H9 (cell line): ENCODE results near the gene HNRNPR. TPM values are rescaled to one million over a fixed set of nuclear protein-coding genes. Genes with fewer than 3 reads are reported as not detected.

Experiments
- DNase-seq: peaks from one replicate; pipeline ENCODE4 v3.0.0-alpha.2; 2017
- H2AFZ ChIP-seq: one replicate; pipeline ENCODE4 v1.6.1; 2013; ENCODE audit warnings: mild to moderate bottlenecking, low read length, control low read depth, moderate library complexity
- H2AK5ac ChIP-seq: 2 replicates; pipeline ENCODE4 v1.6.1; 2013; ENCODE audit warnings: low read length, control low read depth, mixed read lengths; ENCODE audit not compliant: insufficient read length
- H2BK120ac ChIP-seq: one replicate; pipeline ENCODE4 v1.6.1; 2013; ENCODE audit warnings: low read depth, mild to moderate bottlenecking, low read length, control low read depth, inconsistent platforms; ENCODE audit not compliant: poor library complexity, severe bottlenecking
- H2BK12ac ChIP-seq: 2 replicates; pipeline ENCODE4 v1.6.1; 2013; ENCODE audit warnings: low read length, control low read depth, mixed read lengths, low read depth; ENCODE audit not compliant: insufficient read length
- H2BK15ac ChIP-seq: 2 replicates; pipeline ENCODE4 v1.6.1; 2013; ENCODE audit warnings: low read depth, low read length, control low read depth
- H2BK20ac ChIP-seq: one replicate; pipeline ENCODE4 v1.6.1; 2013; ENCODE audit warnings: low read depth, mild to moderate bottlenecking, low read length, control low read depth, inconsistent platforms; ENCODE audit not compliant: poor library complexity, severe bottlenecking
- H2BK5ac ChIP-seq: 2 replicates; pipeline ENCODE4 v1.6.1; 2013; ENCODE audit warnings: low read length, control low read depth, mixed read lengths; ENCODE audit not compliant: insufficient read length
- H3K14ac ChIP-seq: 2 replicates; pipeline ENCODE4 v1.6.1; 2013; ENCODE audit warnings: low read length, control low read depth; ENCODE audit not compliant: insufficient read depth
- H3K18ac ChIP-seq: 2 replicates; pipeline ENCODE4 v1.6.1; 2013; ENCODE audit warnings: low read depth, mild to moderate bottlenecking, mixed read lengths, low read length, control low read depth; ENCODE audit not compliant: insufficient read length
- H3K23ac ChIP-seq: 2 replicates; pipeline ENCODE4 v1.6.1; 2013; ENCODE audit warnings: low read length, control low read depth, mixed read lengths, low read depth; ENCODE audit not compliant: insufficient read length
- H3K23me2 ChIP-seq: 2 replicates; pipeline ENCODE4 v1.6.1; 2013; ENCODE audit warnings: low read depth, mild to moderate bottlenecking, mixed read lengths, low read length, control low read depth; ENCODE audit not compliant: insufficient read length, poor library complexity, severe bottlenecking
- H3K27ac ChIP-seq: 2 replicates; pipeline ENCODE4 v1.5.1; 2013; ENCODE audit warnings: low read length, control low read depth, mixed read lengths, low read depth; ENCODE audit not compliant: insufficient read length
- H3K27me3 ChIP-seq: 2 replicates; pipeline ENCODE4 v1.6.1; 2013; ENCODE audit warnings: low read length, control low read depth, inconsistent platforms; ENCODE audit not compliant: insufficient read depth
- H3K4ac ChIP-seq: 2 replicates; pipeline ENCODE4 v1.6.1; 2013; ENCODE audit warnings: low read depth, mild to moderate bottlenecking, control low read depth, inconsistent platforms, low read length, moderate library complexity
- H3K4me1 ChIP-seq: 2 replicates; pipeline ENCODE4 v1.6.1; 2013; ENCODE audit warnings: low read length, control low read depth, inconsistent platforms; ENCODE audit not compliant: insufficient read depth
- H3K4me2 ChIP-seq: 2 replicates; pipeline ENCODE4 v1.6.1; 2013; ENCODE audit warnings: low read length, control low read depth, mixed read lengths; ENCODE audit not compliant: insufficient read length, insufficient read depth
- H3K56ac ChIP-seq: 2 replicates; pipeline ENCODE4 v1.6.1; 2013; ENCODE audit warnings: low read depth, mild to moderate bottlenecking, mixed read lengths, low read length, control low read depth; ENCODE audit not compliant: insufficient read length
- H3K79me1 ChIP-seq: 2 replicates; pipeline ENCODE4 v1.6.1; 2013; ENCODE audit warnings: low read depth, mild to moderate bottlenecking, moderate library complexity, low read length, control low read depth, inconsistent platforms; ENCODE audit not compliant: insufficient read depth, poor library complexity, severe bottlenecking
- H3K79me2 ChIP-seq: 2 replicates; pipeline ENCODE4 v1.6.1; 2013; ENCODE audit warnings: low read length, control low read depth, inconsistent platforms; ENCODE audit not compliant: insufficient read depth
- H3K9ac ChIP-seq: 2 replicates; pipeline ENCODE4 v1.6.1; 2013; ENCODE audit warnings: low read length, control low read depth, mixed read lengths; ENCODE audit not compliant: insufficient read length; ENCODE audit errors: extremely low read depth
- H3K9me3 ChIP-seq: one replicate; pipeline ENCODE4 v1.6.1; 2013; ENCODE audit warnings: low read depth, low read length, inconsistent platforms; ENCODE audit not compliant: control insufficient read depth
- H3T11ph ChIP-seq: one replicate; pipeline ENCODE4 v1.6.1; 2013; ENCODE audit warnings: mild to moderate bottlenecking, low read length, control low read depth, inconsistent platforms
- H4K20me1 ChIP-seq: one replicate; pipeline ENCODE4 v1.6.1; 2013; ENCODE audit not compliant: control insufficient read depth, insufficient read length, insufficient read depth
- H4K5ac ChIP-seq: 2 replicates; pipeline ENCODE4 v1.6.1; 2013; ENCODE audit warnings: low read depth, mild to moderate bottlenecking, mixed read lengths, low read length, control low read depth; ENCODE audit not compliant: insufficient read length
- H4K8ac ChIP-seq: replicated peaks from 2 replicates; pipeline ENCODE4 v1.6.1; 2013; ENCODE audit warnings: low read length, control low read depth, mixed read lengths, low read depth; ENCODE audit not compliant: insufficient read length
- H4K91ac ChIP-seq: 2 replicates; pipeline ENCODE4 v1.6.1; 2013; ENCODE audit warnings: low read depth, mild to moderate bottlenecking, moderate library complexity, mixed read lengths, low read length, control low read depth; ENCODE audit not compliant: insufficient read length
- H3K27ac Mint-ChIP-seq, 3 experiments: 2 replicates in 2 of 3; 3 replicates in 1 of 3; pipeline ENCODE4 v1.8.0; 2020 to 2021; ENCODE audit warnings: mixed read lengths in 3 of 3, mild to moderate bottlenecking in 1 of 3, moderate library complexity in 1 of 3
- H3K27me3 Mint-ChIP-seq: 2 replicates; pipeline ENCODE4 v1.8.0; 2021; ENCODE audit warnings: low read depth, mild to moderate bottlenecking, moderate library complexity, mixed read lengths
- H3K36me3 Mint-ChIP-seq, 3 experiments: 2 replicates in 2 of 3; 3 replicates in 1 of 3; pipeline ENCODE4 v1.8.0; 2020 to 2021; ENCODE audit warnings: low read depth in 3 of 3, mixed read lengths in 3 of 3; ENCODE audit not compliant: insufficient read depth in 1 of 3
- H3K4me1 Mint-ChIP-seq, 2 experiments: 2 replicates each; pipeline ENCODE4 v1.8.0; 2020; ENCODE audit warnings: mixed read lengths in 2 of 2
- H3K4me3 Mint-ChIP-seq, 2 experiments: 2 replicates in 1 of 2; 3 replicates in 1 of 2; pipeline ENCODE4 v1.8.0; 2020 to 2021; ENCODE audit warnings: mild to moderate bottlenecking in 2 of 2, mixed read lengths in 2 of 2, moderate library complexity in 1 of 2
- H3K9me3 Mint-ChIP-seq, 2 experiments: 2 replicates in 1 of 2; 3 replicates in 1 of 2; pipeline ENCODE4 v1.8.0; 2020; ENCODE audit warnings: mild to moderate bottlenecking in 2 of 2, mixed read lengths in 2 of 2, moderate library complexity in 1 of 2
- WGBS: extraction: QIAGEN DNeasy Blood & Tissue Kit; methylation state at CpG from one replicate; pipeline ENCODE4 v1.1.7; 2013; ENCODE audit warnings: missing lambda C conversion rate, low lambda C conversion rate, mixed read lengths; ENCODE audit not compliant: insufficient read length; ENCODE audit errors: extremely low coverage; 5-methylcytosine and 5-hydroxymethylcytosine counted together
- total RNA-seq: library from RNA; stranded (reverse); gene quantifications from 2 replicates; pipeline ENCODE4 v1.2.1, GENCODE V29; 2021
- TF ChIP-seq, protein P1 (sequence below): fragments of 200-600 bp; sonication (generic); conservative IDR thresholded peaks from 3 replicates; pipeline ENCODE4 v1.8.0; 2021; ENCODE audit warnings: antibody characterized with exemption, mild to moderate bottlenecking

HNRNPR gene
- total RNA-seq, 1 experiment from 2014 or later, result 196 TPM

DNA sequence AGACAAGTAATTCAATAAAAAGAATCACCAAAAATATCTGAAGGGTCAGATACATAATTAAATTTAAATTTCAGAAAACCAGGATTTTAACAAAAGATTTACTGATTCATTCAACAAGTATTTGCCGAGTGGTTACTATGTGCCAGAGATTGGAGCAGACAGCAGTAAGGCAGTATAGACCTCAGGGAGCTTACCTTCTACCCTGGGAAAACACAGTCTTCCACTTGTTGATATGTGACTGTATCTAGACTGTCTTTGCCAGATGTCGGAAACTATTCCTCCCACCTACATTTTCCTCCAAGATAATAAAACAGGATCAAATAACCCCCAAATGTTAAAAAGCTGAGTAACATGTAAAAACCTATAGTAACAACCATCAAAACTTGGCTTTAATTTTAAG is 6.2 kb downstream of the HNRNPR start:
- Histone ChIP-seq H2BK20ac (no peak overlapping the region), H3K4ac (no peak overlapping the region), H4K5ac (no peak overlapping the region), H3K18ac (no peak overlapping the region), H3K4me1 (peaks cover 3% of the 10 kb centered on the region; the same call in 1 of the 2 replicates), H2BK120ac (no peak overlapping the region), H3K14ac (no peak overlapping the region), H4K91ac (no peak overlapping the region), H3K4me2 (no peak overlapping the region), H2BK12ac (no peak overlapping the region), H2BK15ac (no peak overlapping the region), H2AFZ (no peak overlapping the region), H2BK5ac (no peak overlapping the region), H3T11ph (no peak overlapping the region), H3K27me3 (no peaks in the 10 kb centered on the region), H4K20me1 (no peaks in the 10 kb centered on the region), H3K23me2 (peaks cover under 1% of the 10 kb centered on the region), H3K27ac (no peak overlapping the region), H4K8ac (no peak overlapping the region), H3K9me3 (no peaks in the 10 kb centered on the region), H3K56ac (no peak overlapping the region), H3K79me2 (peaks cover 37% of the 10 kb centered on the region; the same call in 1 of the 2 replicates), H3K9ac (no peak overlapping the region), H3K79me1 (peaks cover 8% of the 10 kb centered on the region), H3K23ac (no peak overlapping the region), H2AK5ac (no peak overlapping the region)
- no peak for DNase-seq
- Mint-ChIP-seq H3K27ac (no peak overlapping the region), H3K27me3 (no peaks in the 10 kb centered on the region; the same call in 1 of the 2 replicates), H3K4me1 (peaks cover 32 to 33% of the 10 kb centered on the region in 2 experiments), H3K9me3 (no peaks in the 10 kb centered on the region), H3K36me3 (peaks cover 38 to 57% (median 55%) of the 10 kb centered on the region in 3 experiments), H3K4me3 (no peak overlapping the region)
- TF ChIP-seq, protein P1, sequence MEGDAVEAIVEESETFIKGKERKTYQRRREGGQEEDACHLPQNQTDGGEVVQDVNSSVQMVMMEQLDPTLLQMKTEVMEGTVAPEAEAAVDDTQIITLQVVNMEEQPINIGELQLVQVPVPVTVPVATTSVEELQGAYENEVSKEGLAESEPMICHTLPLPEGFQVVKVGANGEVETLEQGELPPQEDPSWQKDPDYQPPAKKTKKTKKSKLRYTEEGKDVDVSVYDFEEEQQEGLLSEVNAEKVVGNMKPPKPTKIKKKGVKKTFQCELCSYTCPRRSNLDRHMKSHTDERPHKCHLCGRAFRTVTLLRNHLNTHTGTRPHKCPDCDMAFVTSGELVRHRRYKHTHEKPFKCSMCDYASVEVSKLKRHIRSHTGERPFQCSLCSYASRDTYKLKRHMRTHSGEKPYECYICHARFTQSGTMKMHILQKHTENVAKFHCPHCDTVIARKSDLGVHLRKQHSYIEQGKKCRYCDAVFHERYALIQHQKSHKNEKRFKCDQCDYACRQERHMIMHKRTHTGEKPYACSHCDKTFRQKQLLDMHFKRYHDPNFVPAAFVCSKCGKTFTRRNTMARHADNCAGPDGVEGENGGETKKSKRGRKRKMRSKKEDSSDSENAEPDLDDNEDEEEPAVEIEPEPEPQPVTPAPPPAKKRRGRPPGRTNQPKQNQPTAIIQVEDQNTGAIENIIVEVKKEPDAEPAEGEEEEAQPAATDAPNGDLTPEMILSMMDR, result no peak
- no CpG with 5 or more reads among the region's 2 CpGs for WGBS
